ENCODE data around the gene SLC6A4. TPM values are rescaled to one million over a fixed set of nuclear protein-coding genes. Genes with fewer than 3 reads are reported as not detected.
"Not testable (repeated sequence)": the region's sequence is repeated elsewhere in the genome, so short reads cannot be mapped to it uniquely, and the experiment has no call there.

The SLC6A4 gene
- total and polyA plus RNA-seq, 2 experiments from 2014 or later = 0.06 to 0.14 TPM

- H3K27me3 Mint-ChIP-seq (ENCODE audit: insufficient read depth, low read depth, poor library complexity) = no peaks in the 10 kb centered on the region
- H3K36me3 ChIP-seq (ENCODE audit: insufficient read depth) = no peaks in the 10 kb centered on the region
- H2AFZ ChIP-seq = no peak overlapping the region
- H3K4me3 Mint-ChIP-seq = no peak overlapping the region
- H3K4me3 ChIP-seq = no peak overlapping the region
- peaks cover 6% of the 10 kb centered on the region; the same call in 2 of the 3 replicates for H3K4me1 Mint-ChIP-seq
- peaks cover 34% of the 10 kb centered on the region for H3K79me2 ChIP-seq (replicated peaks; ENCODE audit: insufficient read depth)
- no peak overlapping the region for H3K27ac Mint-ChIP-seq
- H3K9me3 Mint-ChIP-seq = no peaks in the 10 kb centered on the region
- no peak overlapping the region for H3K4me2 ChIP-seq
- H3K36me3 Mint-ChIP-seq (ENCODE audit: low read depth) = peaks cover 7% of the 10 kb centered on the region; the same call in 2 of the 3 replicates
- DNase-seq (ENCODE audit: low spot score) (no peak), ATAC-seq (no peak)
- H3K9me2 ChIP-seq (ENCODE audit: insufficient read depth) = no peaks in the 10 kb centered on the region
- peaks cover 4% of the 10 kb centered on the region; the same call in 1 of the 2 replicates for H3K4me1 ChIP-seq (ENCODE audit: insufficient read depth)
- H3F3A ChIP-seq (replicated peaks; ENCODE audit: low read depth) = no peaks in the 10 kb centered on the region
- TF ChIP-seq ETS1 (IDR thresholded peaks at IDR 0.05) = no peak
- no peak for TF ChIP-seq EZH2 (IDR thresholded peaks at IDR 0.05; ENCODE audit: low read depth, unreplicated experiment)
- TF ChIP-seq CTCF (conservative IDR thresholded peaks at IDR 0.05; ENCODE audit: low read depth in 2 of 2) = no peak
- TF ChIP-seq ZNF462 (CRISPR knock-in tag; IDR thresholded peaks at IDR 0.05) = no peak
- TF ChIP-seq REST (IDR thresholded peaks at IDR 0.05; ENCODE audit: unreplicated experiment) = no peak
- TF ChIP-seq EZH2phosphoT487 (IDR thresholded peaks at IDR 0.05; ENCODE audit: unreplicated experiment) = no peak
- no peak for TF ChIP-seq ZNF114 (CRISPR knock-in tag; IDR thresholded peaks at IDR 0.05)
- no peak for TF ChIP-seq POLR2AphosphoS5 (IDR thresholded peaks at IDR 0.05; ENCODE audit: low read depth)
- H3K27me3 ChIP-seq (ENCODE audit: insufficient read depth) = no peaks in the 10 kb centered on the region
- peaks cover 11% of the 10 kb centered on the region; the same call in 1 of the 2 replicates for H4K20me1 ChIP-seq (replicated peaks; ENCODE audit: insufficient read depth)
- no peak overlapping the region for H3K27ac ChIP-seq (ENCODE audit: low read depth)
These were observed 87.1 kb downstream of the SLC6A4 start for GRCh38 chr17:30148376-30148775.

- H3F3A ChIP-seq (replicated peaks; ENCODE audit: low read depth); H3K36me3 Mint-ChIP-seq (ENCODE audit: low read depth); H3K4me1 ChIP-seq (ENCODE audit: insufficient read depth); DNase-seq (ENCODE audit: low spot score); H3K9me3 Mint-ChIP-seq; H3K9me2 ChIP-seq (ENCODE audit: insufficient read depth); H3K4me3 ChIP-seq; H3K27me3 ChIP-seq (ENCODE audit: insufficient read depth); H3K4me2 ChIP-seq; H3K36me3 ChIP-seq (ENCODE audit: insufficient read depth); H3K27ac Mint-ChIP-seq; H3K27ac ChIP-seq (ENCODE audit: low read depth); H3K27me3 Mint-ChIP-seq (ENCODE audit: insufficient read depth, low read depth, poor library complexity); ATAC-seq; H3K4me1 Mint-ChIP-seq; H3K4me3 Mint-ChIP-seq; H2AFZ ChIP-seq: not testable (repeated sequence)
- H3K79me2 ChIP-seq (replicated peaks; ENCODE audit: insufficient read depth) = peaks cover 34% of the 10 kb centered on the region
- H4K20me1 ChIP-seq (replicated peaks; ENCODE audit: insufficient read depth) = peaks cover 11% of the 10 kb centered on the region; the same call in 1 of the 2 replicates
These were observed 87.6 kb downstream of the SLC6A4 start for GRCh38 chr17:30147860-30148259.
